Epithelial cell of alveolus of lung (primary cell): ENCODE results near the gene PDE4DIP. TPM values are rescaled to one million over a fixed set of nuclear protein-coding genes. Genes with fewer than 3 reads are reported as not detected.

ENCODE experiments used
- total RNA-seq: library from RNA; depleted of rRNA; stranded (reverse); fragments of >200 nt; gene quantifications from 2 replicates; pipeline ENCODE4 v1.2.1, GENCODE V29; 2015

Gene PDE4DIP
- total RNA-seq = 41.1 and 54.6 TPM in 2 replicates

GRCh38 chr1:148844220-148844619 is at the start of gene PDE4DIP:
Gene PDE4DIP, plus strand, starts transcription at chr1:148844428. Its CDS starts 347 bp downstream, at chr1:148844775.

Other genes with a start within 250 kb of the PDE4DIP start
- 20.2 and 25.3 TPM in 2 replicates for gene NBPF14, start 248.4 kb upstream of the PDE4DIP start, total RNA-seq
- gene NUDT4B, start 95.7 kb upstream of the PDE4DIP start, total RNA-seq = 36.4 and 38.8 TPM in 2 replicates